GM18508 (cell line): ENCODE results near the gene APMAP.
"Not testable (repeated sequence)": the region's sequence is repeated elsewhere in the genome, so short reads cannot be mapped to it uniquely, and the experiment has no call there.

Experiments
- ATAC-seq: cut with Tn5 transposase; IDR thresholded peaks from one replicate; pipeline ENCODE4 v1.9.1; 2021; ENCODE audit warnings: moderate number of reproducible peaks; ENCODE audit not compliant: insufficient read depth, unreplicated experiment

The APMAP gene

DNA sequence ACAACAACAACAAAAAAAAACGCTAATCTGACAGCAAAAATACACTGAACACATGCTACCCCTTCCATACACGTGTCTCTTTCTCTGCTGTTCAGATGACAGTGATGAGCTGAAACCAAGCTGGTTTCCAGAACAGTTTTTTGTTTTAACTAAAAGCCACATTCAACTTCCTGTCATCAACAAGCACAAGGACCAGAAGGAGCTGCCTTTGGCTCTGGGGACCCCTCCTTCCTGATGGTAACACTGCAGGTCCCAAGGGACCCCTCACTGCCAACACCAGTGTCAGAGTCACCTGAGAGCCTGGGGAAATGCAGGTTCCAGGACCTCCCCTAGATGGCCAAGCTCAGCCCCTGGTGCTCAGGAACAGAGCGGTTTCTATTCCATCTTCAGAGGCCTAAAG lies 37.5 kb downstream of the APMAP start:
- ATAC-seq, result peak; percentile 62

DNA sequence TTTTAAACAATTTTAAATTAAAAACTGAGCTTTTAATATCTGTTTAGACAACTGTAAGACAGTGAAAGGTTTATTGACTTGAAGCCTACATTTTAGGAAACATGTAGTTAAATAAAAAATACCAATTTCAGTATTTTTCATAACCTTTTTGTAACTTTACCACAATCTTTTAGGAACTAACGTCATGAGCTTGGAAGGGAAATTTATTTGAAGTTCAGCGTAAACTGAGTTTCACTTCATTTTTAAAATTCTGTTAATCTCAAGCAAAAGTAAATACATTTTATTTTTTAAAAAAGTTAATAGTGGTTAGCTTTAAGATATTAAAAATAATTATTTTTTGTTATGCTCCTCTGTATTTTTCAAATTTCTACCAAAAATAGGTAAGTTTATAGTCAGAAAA lies 38.0 kb downstream of the APMAP start:
- no peak for ATAC-seq

DNA sequence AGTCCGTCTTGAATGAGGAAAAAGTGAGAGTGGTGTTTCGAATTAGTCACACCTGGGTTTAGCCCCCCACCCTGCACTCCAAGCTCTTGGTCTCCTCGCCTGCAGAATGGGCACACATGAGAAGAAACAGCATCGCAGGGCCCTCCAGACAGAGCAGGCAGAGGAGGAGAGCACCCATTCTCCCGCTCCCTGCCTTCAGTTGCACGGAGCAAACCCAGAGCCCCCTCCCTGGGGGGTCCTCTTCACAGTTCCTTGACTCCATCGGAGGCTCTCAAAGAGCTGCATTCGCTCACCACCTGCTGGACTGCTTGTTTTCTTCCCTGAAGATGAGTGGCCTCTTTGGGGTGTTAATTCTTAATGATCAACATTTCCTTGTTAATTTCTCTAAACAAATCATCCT lies 38.4 kb downstream of the APMAP start:
- no peak for ATAC-seq

DNA sequence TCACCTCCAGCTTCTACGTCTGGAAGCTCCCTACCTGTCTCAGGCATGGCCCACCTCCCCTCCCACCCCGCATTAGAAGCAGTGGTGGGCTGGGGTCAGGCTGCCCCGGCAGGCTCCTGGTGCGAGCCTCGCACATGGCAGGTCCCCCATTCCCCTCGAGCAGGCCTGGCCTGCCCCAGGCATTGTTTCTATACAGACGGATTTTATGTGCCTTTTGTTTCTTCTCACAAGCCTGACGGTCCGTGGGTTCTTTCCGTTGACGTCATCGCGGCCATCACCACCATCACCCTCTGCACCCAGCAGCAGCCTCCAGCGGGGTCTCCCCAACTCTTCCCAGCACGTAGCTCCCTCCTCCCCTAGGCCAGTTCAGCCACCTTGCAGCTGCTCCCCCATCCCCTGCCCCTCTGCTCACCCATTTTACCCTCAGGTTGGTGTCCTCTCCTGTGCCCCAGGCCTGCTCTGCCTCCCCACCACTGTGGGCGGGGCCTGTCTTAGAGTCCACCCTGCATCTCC lies 38.9 kb downstream of the APMAP start:
- no peak for ATAC-seq

DNA sequence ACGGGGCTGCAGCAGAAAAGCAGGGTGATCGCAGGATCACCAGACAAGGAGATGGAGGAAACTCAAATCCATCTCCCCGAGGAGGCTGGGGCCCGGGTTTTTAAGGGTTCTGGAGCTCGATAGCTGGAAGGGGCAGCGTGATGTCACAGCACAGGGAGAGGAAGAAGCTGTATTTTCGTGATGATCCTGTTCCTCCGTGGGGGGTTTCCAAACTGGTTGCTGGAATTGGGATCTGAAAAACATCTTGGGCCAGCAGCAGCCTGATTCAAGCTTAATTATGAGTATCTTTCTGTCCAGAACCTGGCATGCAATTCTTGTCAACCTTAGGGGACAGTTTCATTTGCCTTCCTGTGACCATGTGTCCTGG lies 39.4 kb downstream of the APMAP start:
- ATAC-seq, result no peak

DNA sequence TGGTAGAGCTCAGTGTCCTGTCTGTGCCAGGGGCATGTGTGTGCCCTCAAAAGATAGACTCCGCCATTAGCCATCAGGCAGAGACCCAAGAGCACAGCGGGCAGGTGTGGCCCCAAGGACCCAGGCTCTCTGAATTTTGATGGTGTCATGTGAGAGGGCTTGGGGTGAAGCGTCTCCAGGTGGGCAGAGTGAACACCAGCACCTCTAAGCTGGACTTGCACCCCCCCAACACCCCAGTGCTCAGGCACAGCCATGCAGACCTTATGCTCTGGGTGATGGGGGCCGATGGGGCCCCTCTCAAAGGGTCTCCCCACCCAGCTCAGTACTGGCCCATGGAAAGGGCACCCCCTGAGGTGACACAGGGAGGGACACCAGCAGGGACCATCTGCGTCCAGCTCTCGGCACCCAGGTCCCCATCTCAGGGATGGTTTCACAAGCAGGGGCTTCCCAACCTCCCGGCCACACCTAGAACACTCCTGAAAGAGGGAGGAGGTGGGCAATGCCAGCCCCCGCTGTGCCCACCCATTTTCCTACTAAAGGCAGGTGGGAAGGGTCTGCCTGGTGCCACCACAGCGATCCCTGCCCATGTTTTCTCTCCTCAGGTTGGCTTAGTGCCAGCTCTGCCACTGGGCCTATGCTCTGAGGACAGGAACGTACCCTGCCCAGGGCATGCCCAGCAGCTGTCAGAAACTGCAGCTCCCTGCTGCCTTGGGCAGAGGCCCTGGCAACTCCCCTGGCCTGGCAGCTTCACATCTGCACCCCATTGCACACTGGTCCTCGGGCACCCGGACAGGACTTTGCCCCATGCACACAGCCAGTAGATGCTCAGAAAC lies 40.0 kb downstream of the APMAP start:
- ATAC-seq, result no peak

DNA sequence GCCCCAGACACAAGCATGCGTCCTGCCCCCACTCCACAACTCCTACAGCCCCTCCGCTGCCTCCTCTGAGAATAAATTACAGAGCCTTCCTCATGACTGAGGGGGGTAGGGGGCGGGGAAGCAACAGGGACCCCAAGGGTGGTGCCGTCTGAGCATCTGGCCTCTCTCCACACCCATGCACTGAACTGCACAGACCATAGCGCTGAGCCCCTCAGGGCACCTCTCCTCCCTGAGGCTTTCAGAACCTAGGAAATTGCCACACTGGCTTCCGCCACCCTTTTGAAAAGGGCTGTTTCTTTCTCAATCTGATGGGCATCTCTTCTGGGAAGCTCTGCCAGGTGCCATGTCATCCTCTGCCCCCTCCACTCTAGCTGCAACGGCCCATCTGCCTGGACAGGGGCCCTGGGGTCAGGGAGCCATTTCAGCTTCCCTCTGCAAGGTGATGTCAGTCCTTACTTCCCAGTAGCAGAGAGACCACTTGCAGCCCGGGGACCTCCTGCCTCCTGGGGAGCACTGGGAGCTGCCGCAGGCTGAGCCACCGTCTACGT lies 40.9 kb downstream of the APMAP start:
- ATAC-seq, result no peak

DNA sequence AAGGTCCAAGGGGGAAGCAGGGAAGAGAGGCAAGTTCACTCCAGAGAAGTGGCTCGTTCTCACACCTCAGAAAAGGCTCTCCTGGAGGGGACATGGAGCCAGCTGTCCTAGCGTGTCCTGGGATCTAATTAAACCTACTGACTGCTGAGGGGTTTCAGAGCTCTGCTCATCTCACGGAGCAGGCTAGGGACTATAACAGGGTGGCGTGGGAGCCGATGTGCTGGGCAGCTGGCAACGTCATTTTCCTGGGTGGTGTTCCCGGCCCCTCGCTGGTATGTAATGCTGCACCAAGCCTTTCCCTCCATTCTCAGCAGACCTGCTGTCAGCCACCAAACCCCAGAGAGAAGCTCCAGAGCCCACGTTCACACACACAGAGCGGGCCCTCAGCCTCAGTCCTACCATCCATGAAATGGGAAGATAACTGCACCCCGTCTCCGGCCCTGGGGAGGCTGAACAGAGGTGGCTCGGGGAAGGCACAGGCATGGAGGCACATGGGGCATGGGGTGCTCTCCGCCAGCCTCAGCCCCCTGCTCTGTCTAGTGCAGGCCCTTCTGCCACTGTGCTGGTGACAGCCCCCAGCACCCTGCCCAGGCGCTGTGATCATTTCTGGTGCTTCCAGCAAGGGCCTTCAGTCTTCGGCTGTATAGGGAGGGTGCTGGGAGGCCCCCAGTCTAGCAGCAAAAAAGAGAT lies 41.6 kb downstream of the APMAP start:
- no peak for ATAC-seq

DNA sequence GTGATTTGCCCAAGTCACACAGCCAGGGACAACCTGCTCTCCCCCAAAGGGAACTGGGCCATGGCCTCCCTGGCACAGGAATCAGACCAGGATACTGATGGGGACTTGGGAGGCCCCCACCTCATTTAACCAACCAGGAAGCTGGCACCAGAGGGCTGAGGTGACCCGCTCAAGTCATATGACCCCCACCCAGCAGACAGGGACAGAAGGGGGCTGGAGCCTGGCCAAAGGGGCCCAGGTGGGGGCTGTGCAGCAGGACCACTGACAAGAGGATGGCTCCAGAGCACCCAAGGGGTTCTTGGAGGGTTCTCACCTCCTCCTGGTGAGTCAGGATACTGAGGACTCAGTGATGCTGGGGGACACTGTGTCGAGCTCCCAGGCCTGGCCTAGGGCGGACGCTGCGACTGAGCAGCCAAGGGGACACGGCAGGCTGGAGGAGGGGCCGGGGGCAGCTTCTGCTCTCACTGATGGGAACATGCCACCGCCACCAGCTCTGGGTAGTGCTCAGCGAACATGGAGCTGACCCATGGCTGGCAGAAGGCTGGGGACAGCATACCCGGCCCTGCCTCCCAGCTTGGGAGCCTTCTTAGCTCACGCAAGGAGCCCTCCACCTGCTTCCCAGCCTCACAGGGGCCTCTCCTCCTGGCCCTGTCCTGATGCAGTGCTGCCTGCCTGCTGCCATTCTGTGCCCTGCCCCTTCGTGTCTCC lies 42.3 kb downstream of the APMAP start:
- ATAC-seq, result no peak

DNA sequence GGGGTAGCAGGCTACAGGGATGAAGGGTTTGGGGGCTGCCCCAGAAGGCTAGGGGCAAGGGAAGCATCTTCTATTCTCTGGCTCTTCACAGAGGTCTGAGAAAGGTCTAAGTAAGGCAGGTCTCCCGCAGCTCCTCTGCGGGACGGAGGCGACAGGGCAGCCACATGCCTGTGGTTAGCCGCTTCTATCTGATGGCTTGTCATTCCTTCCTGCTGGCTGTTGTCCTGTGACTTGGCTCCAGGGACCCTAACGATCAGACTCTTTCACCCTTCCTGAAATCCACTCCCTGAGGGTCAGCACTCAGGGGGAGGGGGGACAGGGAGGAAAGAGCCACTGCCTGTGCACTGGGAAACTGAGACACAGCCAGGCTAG lies 42.8 kb downstream of the APMAP start:
- ATAC-seq, result no peak

DNA sequence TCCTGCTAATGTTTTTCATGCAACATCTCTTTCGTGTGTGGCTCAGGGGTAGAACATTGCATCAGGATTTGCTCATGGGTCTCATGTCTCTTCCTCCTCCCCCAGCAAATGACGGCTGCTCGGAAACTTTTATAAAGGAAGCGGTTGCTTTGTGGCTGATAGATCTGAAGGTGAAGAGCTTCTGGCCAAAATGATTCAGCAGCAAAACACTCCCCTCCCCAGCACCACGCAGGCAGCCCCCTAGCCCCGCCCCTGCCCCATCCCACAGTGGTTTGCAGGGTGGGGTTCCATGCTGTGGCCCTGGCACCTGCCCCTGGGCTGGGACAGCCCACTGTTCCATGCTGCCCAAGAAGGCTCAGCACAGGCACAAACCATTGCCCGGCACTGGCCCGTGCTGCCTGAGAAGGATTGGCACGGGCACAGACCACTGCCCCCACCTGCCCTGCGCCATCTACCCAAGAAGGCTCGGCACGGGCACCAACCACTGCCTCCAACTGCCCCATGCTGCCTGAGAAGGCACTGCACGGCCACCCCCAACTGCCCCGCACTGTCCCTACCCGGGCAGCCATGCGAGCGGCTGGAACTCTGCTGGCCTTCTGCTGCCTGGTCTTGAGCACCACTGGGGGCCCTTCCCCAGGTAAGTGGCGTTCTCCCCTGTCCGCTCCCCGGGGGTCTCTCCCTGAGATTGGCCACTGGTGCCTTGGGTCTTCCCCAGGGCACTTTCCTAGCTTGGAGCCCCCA lies 43.4 kb downstream of the APMAP start, which contains the start of gene CST7:
Gene CST7 (plus strand): TSS at position 331 of the 741 bp plus-strand sequence. CDS start 237 bp downstream, at position 568.
- no peak for ATAC-seq

DNA sequence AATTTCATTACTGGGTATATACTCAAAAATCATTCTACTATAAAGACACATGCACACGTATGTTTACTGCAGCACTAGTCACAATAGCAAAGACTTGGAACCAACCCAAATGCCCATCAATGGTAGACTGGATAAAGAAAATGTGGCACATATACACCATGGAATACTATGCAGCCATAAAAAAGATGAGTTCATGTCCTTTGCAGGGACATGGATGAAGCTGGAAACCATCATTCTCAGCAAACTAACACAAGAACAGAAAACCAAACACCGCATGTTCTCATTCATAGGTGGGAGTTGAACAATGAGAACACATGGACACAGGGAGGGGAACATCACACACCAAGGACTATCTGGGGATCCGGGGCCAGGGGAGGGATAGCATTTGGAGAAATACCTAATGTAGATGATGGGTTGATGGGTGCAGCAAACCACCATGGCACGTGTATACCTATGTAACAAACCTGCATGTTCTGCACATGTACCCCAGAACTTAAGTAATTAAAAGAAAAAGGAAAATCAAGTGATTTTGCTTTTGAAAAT lies 44.1 kb downstream of the APMAP start:
- ATAC-seq, result not testable (repeated sequence)

DNA sequence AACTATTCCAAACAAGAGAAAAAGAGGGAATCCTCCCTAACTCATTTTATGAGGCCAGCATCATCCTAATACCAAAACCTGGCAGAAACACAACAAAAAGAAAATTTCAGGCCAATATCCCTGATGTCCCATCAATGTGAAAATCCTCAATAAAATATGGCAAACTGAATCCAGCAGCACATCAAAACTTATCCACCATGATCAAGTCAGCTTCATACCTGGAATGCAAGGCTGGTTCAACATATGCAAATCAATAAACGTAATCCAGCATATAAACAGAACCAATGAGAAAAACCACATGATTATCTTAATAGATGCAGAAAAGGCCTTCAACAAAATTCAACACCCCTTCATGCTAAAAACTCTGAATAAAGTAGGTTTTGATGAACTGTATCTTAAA lies 46.2 kb downstream of the APMAP start:
- ATAC-seq, result not testable (repeated sequence)

DNA sequence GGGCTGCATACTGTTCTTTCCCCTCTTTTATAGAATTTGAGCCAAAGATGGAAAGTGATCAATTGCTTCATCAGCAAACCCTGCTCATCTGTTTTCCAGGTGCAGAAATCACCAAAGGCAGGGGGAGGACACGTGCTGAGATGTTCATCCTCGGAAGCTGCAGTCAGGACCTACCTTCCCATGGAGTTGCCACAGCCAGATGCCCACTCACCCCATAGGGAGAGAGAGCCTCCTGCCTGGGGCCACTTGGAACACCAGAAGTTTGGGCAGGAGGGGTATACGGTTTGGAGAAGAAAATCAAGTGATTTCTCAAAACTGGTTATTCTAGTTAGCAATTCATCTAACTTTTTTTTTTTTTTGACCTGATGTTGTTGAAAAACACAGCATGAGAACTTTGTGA lies 48.8 kb downstream of the APMAP start:
- no peak for ATAC-seq

DNA sequence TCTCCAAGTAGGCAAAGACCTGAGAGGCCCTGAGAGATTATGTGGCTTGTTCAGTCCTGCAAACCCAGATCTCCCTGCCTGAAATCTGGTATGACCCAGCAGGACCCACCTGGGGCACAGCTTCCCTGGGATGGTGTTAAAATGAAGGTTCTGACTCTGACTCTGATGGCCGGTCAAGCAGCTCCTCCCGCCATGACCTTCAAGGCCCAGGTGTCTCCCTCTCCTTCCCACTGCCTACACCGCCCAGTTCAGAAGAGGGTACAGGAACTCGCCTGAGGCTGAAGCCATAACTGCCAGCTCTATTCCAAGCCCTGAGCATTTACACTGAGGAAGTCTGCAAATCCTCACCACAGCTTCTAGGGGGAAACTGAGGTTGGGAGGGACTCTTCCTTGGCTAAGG lies 49.4 kb downstream of the APMAP start:
- no peak for ATAC-seq

DNA sequence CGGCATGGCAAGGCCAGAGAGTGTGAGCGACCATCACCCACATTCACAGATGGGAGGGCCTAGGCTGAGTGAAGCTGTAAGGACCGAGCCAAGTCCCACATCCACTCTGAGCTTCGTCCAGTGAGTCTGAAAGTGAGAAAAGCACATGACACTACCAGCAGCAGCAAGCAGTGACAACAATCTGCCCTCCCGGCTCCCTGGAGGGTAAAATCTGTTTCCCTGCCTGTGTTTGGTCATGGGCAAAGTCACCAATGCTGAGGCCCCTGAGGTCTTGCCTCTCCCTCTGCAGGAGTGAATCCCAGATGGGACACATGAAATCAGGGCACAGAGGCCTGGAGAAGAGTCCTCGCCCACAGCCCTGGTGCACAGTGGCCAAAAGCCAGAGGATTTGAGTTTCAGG lies 49.9 kb downstream of the APMAP start:
- no peak for ATAC-seq

DNA sequence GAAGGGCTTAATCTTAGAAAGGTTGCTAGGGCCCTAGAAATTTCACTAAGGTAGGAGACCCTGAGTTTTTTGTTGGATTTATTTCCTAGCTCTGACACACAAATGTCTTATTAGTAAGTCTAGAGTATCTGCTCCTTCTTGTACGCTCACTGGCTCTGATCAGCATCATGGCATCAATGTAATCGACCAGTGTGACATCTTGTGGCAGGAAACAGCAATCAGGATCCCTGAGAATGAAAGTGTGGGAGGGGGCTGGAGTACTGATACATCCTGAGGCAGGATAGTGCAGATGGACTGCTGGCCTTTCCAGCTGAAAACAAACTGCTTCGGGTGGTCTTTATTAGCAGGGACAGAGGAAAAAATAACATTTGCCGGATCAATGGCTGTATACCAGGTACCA lies 53.5 kb downstream of the APMAP start:
- no peak for ATAC-seq

DNA sequence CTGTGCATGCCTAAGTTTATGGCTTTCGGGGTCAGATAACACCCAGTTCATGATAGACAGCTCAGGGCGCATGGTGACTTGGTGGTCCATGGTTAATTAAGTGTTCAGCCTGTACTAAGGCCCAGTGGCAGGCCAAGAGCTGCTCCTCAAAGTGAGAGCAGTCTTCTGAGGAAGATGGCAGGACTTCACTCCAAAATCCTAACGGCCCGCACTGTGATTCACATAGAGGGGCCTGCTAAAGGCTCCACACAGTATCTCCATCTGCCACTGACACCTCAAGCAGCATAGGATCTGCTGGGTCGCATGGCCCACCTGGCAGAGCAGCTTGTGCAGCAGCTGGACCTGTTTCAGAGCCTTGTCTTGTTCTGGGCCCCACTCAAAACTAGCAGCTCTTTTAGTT lies 54.1 kb downstream of the APMAP start:
- ATAC-seq, result no peak

DNA sequence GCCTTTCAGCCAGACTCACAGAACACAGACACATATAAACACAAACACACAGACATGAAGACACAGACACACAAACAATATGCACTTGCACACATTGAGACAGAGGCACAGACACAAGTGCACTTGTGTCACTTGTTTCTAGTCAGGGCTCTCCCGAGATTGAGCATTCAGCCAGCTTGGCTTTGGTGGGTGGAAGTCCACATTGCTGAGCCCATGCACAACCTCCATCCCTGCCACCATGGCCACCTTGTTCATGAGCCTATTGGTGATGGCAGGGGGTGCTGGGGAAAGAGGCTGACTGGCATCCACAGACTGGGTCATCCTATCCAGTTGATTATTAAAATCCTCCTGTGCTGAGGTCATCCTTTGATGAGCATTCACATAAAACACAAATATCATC lies 55.0 kb downstream of the APMAP start:
- ATAC-seq, result no peak
